Measurements from ENCODE around the gene CHGA.

The CHGA gene

GRCh38 chr14:92929689-92930608 lies 7.0 kb downstream of the CHGA start:
- DNase-seq (ENCODE audit: low read depth in 2 of 2), result no peak

- DNase-seq (ENCODE audit: low read depth in 2 of 2), result no peak
These were observed 8.0 kb downstream of the CHGA start for GRCh38 chr14:92930737-92931602.

DNA sequence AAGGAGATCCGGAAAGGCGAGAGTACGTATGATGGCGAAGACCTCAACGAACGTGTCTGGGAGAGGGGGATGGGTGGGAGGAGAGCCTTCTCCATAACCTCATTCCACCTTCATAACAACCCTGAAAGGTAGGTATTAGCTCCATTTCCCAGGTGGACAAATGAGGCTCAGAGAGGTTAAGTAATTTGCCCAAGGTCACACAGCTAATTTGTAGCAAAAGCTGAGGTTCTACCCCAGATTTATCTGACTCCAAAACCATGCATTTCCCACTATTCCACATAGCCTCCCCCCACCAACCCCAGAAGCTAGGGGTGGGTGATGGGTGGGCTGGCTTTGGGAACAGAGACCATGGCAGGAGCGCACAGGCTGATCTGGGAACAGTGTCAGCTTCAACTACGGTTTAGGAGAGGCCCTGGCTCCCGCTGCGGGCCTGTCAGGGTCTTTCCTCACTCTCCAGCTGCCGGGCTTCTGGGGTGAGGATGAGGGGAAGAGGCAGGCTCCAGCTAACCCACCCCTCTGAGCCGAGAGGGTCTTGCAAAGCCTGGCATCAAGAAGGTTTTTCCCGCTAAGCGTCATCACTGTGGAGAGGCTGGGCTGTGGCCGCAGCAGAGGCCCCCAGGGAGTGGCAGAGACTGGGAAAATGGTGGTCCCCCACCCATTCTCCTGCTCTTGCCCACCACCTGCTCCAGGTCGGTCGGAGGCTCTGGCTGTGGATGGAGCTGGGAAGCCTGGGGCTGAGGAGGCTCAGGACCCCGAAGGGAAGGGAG lies 8.9 kb downstream of the CHGA start:
- DNase-seq (ENCODE audit: low read depth in 2 of 2), result no peak

- DNase-seq (ENCODE audit: low read depth in 2 of 2), result no peak
These were observed 9.8 kb downstream of the CHGA start for GRCh38 chr14:92932448-92933395.

DNA sequence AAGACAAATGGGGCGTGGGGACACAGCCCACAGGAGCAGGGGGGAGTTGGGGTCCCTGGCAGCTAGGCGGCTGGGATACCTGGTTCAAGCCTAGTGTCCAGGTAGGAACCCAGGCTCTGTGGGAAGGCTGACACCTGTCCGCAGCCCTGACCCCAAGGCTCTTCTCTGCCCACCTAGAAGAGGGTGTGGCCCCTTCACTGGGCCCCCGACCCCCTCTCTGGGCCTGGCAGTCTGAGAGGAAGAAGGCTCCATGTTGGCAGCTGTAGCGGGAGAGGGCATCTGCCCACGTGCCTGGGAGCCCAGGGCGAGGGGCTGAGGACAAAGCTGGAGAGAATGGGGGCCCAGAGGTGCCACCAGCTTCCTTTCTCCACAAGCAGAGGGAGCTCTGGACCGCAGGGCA lies 10.5 kb downstream of the CHGA start:
- DNase-seq (ENCODE audit: low read depth in 2 of 2), result no peak

- no peak for DNase-seq (ENCODE audit: low read depth in 2 of 2)
These were observed 11.5 kb downstream of the CHGA start for GRCh38 chr14:92934196-92935085.

DNA sequence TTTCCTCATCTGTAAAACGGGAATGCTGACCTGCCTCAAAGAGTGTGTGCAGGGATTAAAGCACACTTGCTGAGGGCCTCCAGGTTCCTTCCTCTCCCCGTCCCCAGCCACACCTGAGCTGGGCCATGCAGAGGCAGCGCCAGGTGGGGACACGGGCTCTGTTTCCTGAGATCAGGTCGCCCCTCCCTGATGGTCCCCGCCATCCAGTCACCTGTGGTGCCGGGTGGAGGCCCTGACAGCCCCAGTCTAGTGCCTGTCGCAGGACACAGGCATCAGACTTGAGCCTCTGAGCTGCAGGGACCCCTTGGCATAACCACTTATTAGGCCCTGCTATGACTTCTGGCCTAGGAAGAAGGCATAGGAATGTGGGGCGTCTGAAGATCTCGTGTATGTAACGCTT lies 12.5 kb downstream of the CHGA start:
- no peak for DNase-seq (ENCODE audit: low read depth in 2 of 2)

- no peak for DNase-seq (ENCODE audit: low read depth in 2 of 2)
These were observed 13.1 kb downstream of the CHGA start for GRCh38 chr14:92936085-92936484.

GRCh38 chr14:92937051-92937937 lies 14.3 kb downstream of the CHGA start:
- DNase-seq (ENCODE audit: low read depth in 2 of 2), result no peak

GRCh38 chr14:92938235-92938875 lies 15.4 kb downstream of the CHGA start:
- DNase-seq (ENCODE audit: low read depth in 2 of 2), result no peak

- no peak for DNase-seq (ENCODE audit: low read depth in 2 of 2)
These were observed 16.1 kb downstream of the CHGA start for GRCh38 chr14:92938890-92939671.

GRCh38 chr14:92939699-92940098 lies 16.7 kb downstream of the CHGA start:
- no peak for DNase-seq (ENCODE audit: low read depth in 2 of 2)

- DNase-seq (ENCODE audit: low read depth in 2 of 2), result no peak
These were observed 17.6 kb downstream of the CHGA start for GRCh38 chr14:92940543-92940942.

- no peak for DNase-seq (ENCODE audit: low read depth in 2 of 2)
These were observed 18.6 kb downstream of the CHGA start for GRCh38 chr14:92941531-92941930.

DNA sequence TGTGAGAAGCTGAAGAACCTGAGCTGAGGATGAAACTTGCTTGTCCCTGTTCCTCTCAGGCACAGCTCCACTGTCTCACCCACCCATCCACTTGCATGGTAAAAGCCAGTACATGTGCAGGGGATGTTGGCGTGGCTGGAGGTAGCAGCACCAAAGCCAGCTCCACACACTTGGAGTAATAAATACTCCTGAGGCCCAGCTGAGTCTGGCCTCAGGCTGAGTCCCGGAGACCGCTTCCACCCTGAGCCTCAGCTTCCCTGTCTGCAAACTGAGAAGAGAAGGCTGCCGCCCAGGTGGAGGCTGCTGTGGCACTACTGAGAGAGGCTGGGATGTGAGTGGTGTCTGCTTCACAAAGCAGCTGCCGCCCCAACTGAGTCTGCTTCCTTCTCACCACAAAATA lies 19.2 kb downstream of the CHGA start:
- DNase-seq (ENCODE audit: low read depth in 2 of 2), result no peak

- no peak for DNase-seq (ENCODE audit: low read depth in 2 of 2)
These were observed 19.6 kb downstream of the CHGA start for GRCh38 chr14:92942576-92942975.

GRCh38 chr14:92942976-92943710 lies 20.2 kb downstream of the CHGA start:
- DNase-seq (ENCODE audit: low read depth in 2 of 2), result no peak
